Activated naive CD4-positive, alpha-beta T cell treated with anti-CD3 and anti-CD28 coated beads, Interleukin-2, amount 10 ng/mL, durations not matched to agents 7 days and 5 days (primary cell): Measurements from ENCODE around the gene ZNF787.

Experiments
- CTCF ChIA-PET: fragments of 350-600 bp; sonication (Branson Sonifier 250); formaldehyde crosslinking; loops from one replicate; lab custom pipeline; 2021; ENCODE audit warnings: antibody characterized with exemption; lab: Charles Lee
- DNase-seq: peaks from one replicate; pipeline ENCODE4 v3.0.0-alpha.2; 2020
- H3K27ac Mint-ChIP-seq: one replicate; pipeline ENCODE4 v1.8.0; 2021; ENCODE audit warnings: mild to moderate bottlenecking, moderate library complexity, mixed read lengths
- H3K27me3 Mint-ChIP-seq: one replicate; pipeline ENCODE4 v1.8.0; 2021; ENCODE audit warnings: mild to moderate bottlenecking, mixed read lengths
- H3K36me3 Mint-ChIP-seq: one replicate; pipeline ENCODE4 v1.8.0; 2021; ENCODE audit warnings: mixed read lengths
- H3K4me1 Mint-ChIP-seq: one replicate; pipeline ENCODE4 v1.8.0; 2021; ENCODE audit warnings: mixed read lengths
- H3K4me3 Mint-ChIP-seq: one replicate; pipeline ENCODE4 v1.8.0; 2021; ENCODE audit warnings: mild to moderate bottlenecking, moderate library complexity, mixed read lengths
- H3K9me3 Mint-ChIP-seq: one replicate; pipeline ENCODE4 v1.8.0; 2021; ENCODE audit warnings: mixed read lengths

The ZNF787 gene

GRCh38 chr19:56087647-56088496 lies 33.2 kb downstream of the ZNF787 start:
- Mint-ChIP-seq H3K9me3 (peaks cover 4% of the 10 kb centered on the region), H3K4me3 (no peak overlapping the region), H3K27ac (no peak overlapping the region), H3K4me1 (no peaks in the 10 kb centered on the region), H3K27me3 (no peaks in the 10 kb centered on the region), H3K36me3 (peaks cover 18% of the 10 kb centered on the region)
- no peak for DNase-seq
- CTCF ChIA-PET, result interaction anchor here (1.1 kb wide), 1 partner anchor 9 kb away, joined by 5 read pairs; no protein-coding TSS in a partner anchor

GRCh38 chr19:56086671-56087430 lies 34.2 kb downstream of the ZNF787 start:
- peaks cover 1% of the 10 kb centered on the region for H3K27me3 Mint-ChIP-seq
- DNase-seq, result no peak
- H3K9me3 Mint-ChIP-seq, result no peaks in the 10 kb centered on the region
- H3K4me3 Mint-ChIP-seq, result no peak overlapping the region
- no peaks in the 10 kb centered on the region for H3K4me1 Mint-ChIP-seq
- H3K27ac Mint-ChIP-seq, result peak overlapping the region; percentile 56
- CTCF ChIA-PET, result no interaction called here
- peaks cover 14% of the 10 kb centered on the region for H3K36me3 Mint-ChIP-seq

- Mint-ChIP-seq H3K9me3 (no peaks in the 10 kb centered on the region), H3K27ac (peak overlapping the region; percentile 56), H3K27me3 (peaks cover 13% of the 10 kb centered on the region), H3K36me3 (peaks cover 9% of the 10 kb centered on the region), H3K4me3 (no peak overlapping the region), H3K4me1 (peaks cover 9% of the 10 kb centered on the region)
- CTCF ChIA-PET, result interaction anchor here (0.8 kb wide), 1 partner anchor 20 kb away, joined by 5 read pairs; no protein-coding TSS in a partner anchor
- no peak for DNase-seq
Measured at GRCh38 chr19:56085571-56086275, 35.4 kb downstream of the ZNF787 start.

- Mint-ChIP-seq H3K27ac (peak overlapping the region; percentile 17), H3K4me1 (peaks cover 10% of the 10 kb centered on the region), H3K9me3 (no peaks in the 10 kb centered on the region), H3K36me3 (peaks cover 7% of the 10 kb centered on the region), H3K27me3 (peaks cover 15% of the 10 kb centered on the region), H3K4me3 (no peak overlapping the region)
- no peak for DNase-seq
- CTCF ChIA-PET, result interaction anchor here (0.8 kb wide), 1 partner anchor 19 kb away, joined by 5 read pairs; no protein-coding TSS in a partner anchor
Measured at GRCh38 chr19:56084835-56085536, 36.1 kb downstream of the ZNF787 start.

- peak; percentile 18 for DNase-seq
- Mint-ChIP-seq H3K4me1 (peaks cover 10% of the 10 kb centered on the region), H3K36me3 (peaks cover 3% of the 10 kb centered on the region), H3K27me3 (peaks cover 15% of the 10 kb centered on the region), H3K27ac (no peak overlapping the region), H3K4me3 (no peak overlapping the region), H3K9me3 (no peaks in the 10 kb centered on the region)
- CTCF ChIA-PET, result interaction anchor here (1.5 kb wide), 1 partner anchor 250 kb away, joined by 3 read pairs; no protein-coding TSS in a partner anchor
Measured at GRCh38 chr19:56083668-56084067, 37.4 kb downstream of the ZNF787 start.

- Mint-ChIP-seq H3K27me3 (peaks cover 15% of the 10 kb centered on the region), H3K36me3 (no peaks in the 10 kb centered on the region), H3K4me1 (peaks cover 10% of the 10 kb centered on the region), H3K9me3 (no peaks in the 10 kb centered on the region), H3K27ac (no peak overlapping the region), H3K4me3 (peak overlapping the region; percentile 68)
- peak; percentile 84 for DNase-seq
- CTCF ChIA-PET, result interaction anchor here (0.6 to 2.6 kb wide), 20 partner anchors 10 to 252 kb away, joined by 3 to 20 read pairs (median 4); partner anchors contain the start of gene ZNF444
Measured at GRCh38 chr19:56080669-56081401, 40.3 kb downstream of the ZNF787 start.

GRCh38 chr19:56079609-56080008 lies 41.5 kb downstream of the ZNF787 start:
- Mint-ChIP-seq H3K36me3 (no peaks in the 10 kb centered on the region), H3K4me3 (no peak overlapping the region), H3K9me3 (no peaks in the 10 kb centered on the region), H3K4me1 (peaks cover 10% of the 10 kb centered on the region), H3K27me3 (peaks cover 15% of the 10 kb centered on the region), H3K27ac (no peak overlapping the region)
- DNase-seq, result no peak
- CTCF ChIA-PET, result interaction anchor here (0.7 to 2.1 kb wide), 12 partner anchors 9 to 270 kb away, joined by 3 to 25 read pairs (median 4); partner anchors contain the start of gene GALP

GRCh38 chr19:56076498-56076897 lies 44.6 kb downstream of the ZNF787 start:
- H3K4me1 Mint-ChIP-seq, result peaks cover 9% of the 10 kb centered on the region
- peak; percentile 62 for DNase-seq
- H3K27ac Mint-ChIP-seq, result no peak overlapping the region
- H3K36me3 Mint-ChIP-seq, result no peaks in the 10 kb centered on the region
- peaks cover 14% of the 10 kb centered on the region for H3K27me3 Mint-ChIP-seq
- no peak overlapping the region for H3K4me3 Mint-ChIP-seq
- H3K9me3 Mint-ChIP-seq, result no peaks in the 10 kb centered on the region
- CTCF ChIA-PET, result interaction anchor here (0.5 to 2.8 kb wide), 8 partner anchors 10 to 275 kb away, joined by 3 to 25 read pairs (median 4); no protein-coding TSS in a partner anchor

- Mint-ChIP-seq H3K36me3 (no peaks in the 10 kb centered on the region), H3K27me3 (peaks cover 13% of the 10 kb centered on the region), H3K4me1 (peaks cover 10% of the 10 kb centered on the region), H3K27ac (no peak overlapping the region), H3K9me3 (no peaks in the 10 kb centered on the region), H3K4me3 (no peak overlapping the region)
- DNase-seq, result no peak
- CTCF ChIA-PET, result interaction anchor here (1.4 kb wide), 1 partner anchor 10 kb away, joined by 4 read pairs; no protein-coding TSS in a partner anchor
Measured at GRCh38 chr19:56071151-56071550, 49.9 kb downstream of the ZNF787 start.

- no peaks in the 10 kb centered on the region for H3K36me3 Mint-ChIP-seq
- H3K4me1 Mint-ChIP-seq, result peaks cover 13% of the 10 kb centered on the region
- H3K27ac Mint-ChIP-seq, result no peak overlapping the region
- no peak overlapping the region for H3K4me3 Mint-ChIP-seq
- no peak for DNase-seq
- CTCF ChIA-PET, result interaction anchor here (1.1 to 1.8 kb wide), 3 partner anchors 9 to 183 kb away, joined by 3 to 4 read pairs (median 4); no protein-coding TSS in a partner anchor
- H3K9me3 Mint-ChIP-seq, result no peaks in the 10 kb centered on the region
- peaks cover 18% of the 10 kb centered on the region for H3K27me3 Mint-ChIP-seq
Measured at GRCh38 chr19:56069642-56070041, 51.5 kb downstream of the ZNF787 start.

- no peaks in the 10 kb centered on the region for H3K36me3 Mint-ChIP-seq
- H3K4me1 Mint-ChIP-seq, result peaks cover 13% of the 10 kb centered on the region
- CTCF ChIA-PET, result interaction anchor here (0.7 to 2.7 kb wide), 15 partner anchors 9 to 285 kb away, joined by 3 to 32 read pairs (median 5); no protein-coding TSS in a partner anchor
- peak overlapping the region; percentile 59 for H3K4me3 Mint-ChIP-seq
- DNase-seq, result peak; percentile 76
- no peaks in the 10 kb centered on the region for H3K9me3 Mint-ChIP-seq
- H3K27me3 Mint-ChIP-seq, result peaks cover 19% of the 10 kb centered on the region
- no peak overlapping the region for H3K27ac Mint-ChIP-seq
Measured at GRCh38 chr19:56066152-56067023, 54.7 kb downstream of the ZNF787 start.

- no peak overlapping the region for H3K4me3 Mint-ChIP-seq
- peaks cover 12% of the 10 kb centered on the region for H3K9me3 Mint-ChIP-seq
- no peaks in the 10 kb centered on the region for H3K4me1 Mint-ChIP-seq
- no peak overlapping the region for H3K27ac Mint-ChIP-seq
- DNase-seq, result no peak
- no peaks in the 10 kb centered on the region for H3K27me3 Mint-ChIP-seq
- CTCF ChIA-PET, result no interaction called here
- H3K36me3 Mint-ChIP-seq, result no peaks in the 10 kb centered on the region
Measured at GRCh38 chr19:56053596-56053995, 67.5 kb downstream of the ZNF787 start.
